HG03575 (cell line): ENCODE data around the gene NFIA.

Experiments
- ATAC-seq: cut with Tn5 transposase; IDR thresholded peaks from one replicate; pipeline ENCODE4 v1.9.1; 2021; ENCODE audit not compliant: unreplicated experiment, insufficient number of reproducible peaks, low FRiP score; ENCODE audit errors: extremely low read depth

The NFIA gene

DNA sequence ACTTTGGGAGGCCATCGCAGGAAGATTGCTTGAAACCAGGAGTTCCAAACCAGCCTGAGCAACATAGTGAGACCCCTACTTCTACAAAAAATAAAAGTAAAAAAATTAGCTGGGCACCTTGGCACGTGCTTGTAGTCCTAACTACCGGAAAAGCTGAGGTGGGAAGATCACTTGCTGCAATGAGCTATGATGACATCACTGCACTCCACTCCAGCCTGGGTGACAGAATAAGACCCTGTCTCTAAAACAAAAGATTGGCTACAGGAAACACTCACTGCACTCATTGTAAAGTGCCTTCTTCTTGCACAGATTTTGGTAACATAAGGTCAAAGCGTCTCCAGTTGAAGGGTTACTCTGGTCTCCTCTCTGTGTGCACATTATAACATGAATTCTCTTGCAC is 336.8 kb downstream of the NFIA start:
- no peak for ATAC-seq

DNA sequence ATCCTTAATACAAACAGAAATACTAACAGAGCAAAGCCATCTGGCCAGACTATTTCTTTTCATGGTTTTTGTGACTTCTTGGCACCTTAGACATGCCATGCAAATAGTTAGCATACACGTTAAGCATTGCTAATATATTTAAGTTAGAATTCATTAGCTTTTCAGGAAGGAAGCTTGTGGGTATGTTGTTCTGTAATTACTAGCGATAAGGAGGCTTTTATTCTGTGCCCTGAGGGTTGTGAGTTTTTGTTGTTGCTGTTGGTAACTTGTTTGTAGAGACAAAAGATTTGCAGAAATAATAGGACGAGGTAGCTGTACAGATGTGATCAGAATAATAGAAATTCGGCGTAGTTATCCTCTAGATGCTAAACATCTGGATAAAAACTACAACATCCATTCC is 337.3 kb downstream of the NFIA start:
- no peak for ATAC-seq

DNA sequence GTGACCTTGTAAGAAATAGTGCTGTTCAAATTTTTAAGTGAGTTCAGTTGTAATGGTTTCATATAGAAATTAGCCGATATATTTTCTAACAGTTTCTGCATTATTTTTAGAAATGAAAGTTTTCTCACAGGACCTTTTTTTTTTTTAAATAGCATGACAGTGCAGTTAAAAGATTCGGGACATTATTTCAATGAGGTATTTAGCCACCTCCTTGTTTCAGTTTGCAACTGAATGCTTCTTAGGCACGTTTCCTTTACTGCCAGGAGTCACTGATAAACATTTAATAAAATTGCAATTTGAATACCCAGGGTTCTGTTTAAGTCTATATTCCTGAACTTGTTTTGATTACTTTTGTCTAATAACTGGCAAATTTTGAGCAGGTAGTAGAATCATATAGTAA is 337.9 kb downstream of the NFIA start:
- ATAC-seq, result no peak

DNA sequence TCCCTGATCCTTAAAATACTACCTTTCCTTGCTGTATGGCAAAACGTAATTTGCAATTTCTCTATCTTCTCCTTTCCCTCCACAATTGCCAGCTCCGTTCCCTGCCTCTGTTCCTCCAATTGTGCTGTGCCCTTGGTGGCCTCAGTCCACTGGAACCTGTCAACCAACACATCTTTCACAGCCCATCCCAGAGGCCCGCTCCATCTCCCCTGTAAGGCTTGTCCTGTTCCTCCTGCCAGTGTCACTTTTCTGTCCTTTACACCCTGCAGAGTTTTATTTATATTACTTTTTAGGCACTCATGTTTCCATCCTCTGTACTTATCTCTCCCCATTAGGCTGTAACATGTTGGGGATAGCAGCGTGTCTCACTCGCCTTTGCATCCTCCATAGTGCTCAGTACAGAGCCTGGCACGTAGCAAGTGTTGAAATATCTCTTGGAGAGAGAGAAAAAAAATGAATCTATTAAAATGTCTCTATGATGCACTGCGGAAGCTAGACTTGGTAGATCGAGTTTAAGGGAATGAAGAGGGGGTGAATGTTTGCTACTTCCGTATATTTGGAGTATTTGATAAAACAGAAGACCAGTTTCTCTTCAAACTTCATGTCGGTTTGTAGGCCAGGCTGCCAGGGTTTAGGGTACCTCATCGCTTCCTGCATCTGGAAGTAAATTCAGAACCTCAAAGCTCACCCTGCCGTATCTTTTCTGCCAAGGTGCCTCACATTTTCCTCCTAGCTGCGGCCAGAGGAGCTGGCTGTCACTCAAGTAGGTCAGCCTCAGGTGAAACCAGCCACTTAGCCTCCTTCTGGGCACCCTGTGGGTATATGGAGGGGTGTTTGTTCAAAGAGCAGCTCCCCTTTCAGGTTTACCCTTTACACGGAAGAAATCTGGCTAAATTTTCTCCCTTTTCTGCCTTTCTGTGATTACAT is 338.8 kb downstream of the NFIA start:
- no peak for ATAC-seq

DNA sequence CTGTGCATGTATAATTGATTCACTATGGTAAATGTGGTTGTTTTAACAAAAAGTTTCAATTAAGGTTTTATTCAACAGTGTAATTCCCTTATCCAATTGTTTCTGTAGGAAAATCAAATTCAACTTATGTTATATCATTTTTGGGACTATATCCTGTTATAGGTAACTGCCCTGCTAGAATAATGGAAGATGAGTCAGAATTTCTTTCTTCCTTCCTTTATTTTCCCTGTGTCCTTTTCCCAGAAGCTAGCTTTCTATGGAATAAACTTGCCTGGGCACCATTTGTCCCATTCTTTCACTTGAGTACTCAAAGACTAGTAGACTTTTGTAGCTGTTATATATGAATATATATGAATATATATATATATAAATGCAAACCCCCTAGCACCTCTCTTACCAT is 341.3 kb downstream of the NFIA start:
- ATAC-seq, result no peak

DNA sequence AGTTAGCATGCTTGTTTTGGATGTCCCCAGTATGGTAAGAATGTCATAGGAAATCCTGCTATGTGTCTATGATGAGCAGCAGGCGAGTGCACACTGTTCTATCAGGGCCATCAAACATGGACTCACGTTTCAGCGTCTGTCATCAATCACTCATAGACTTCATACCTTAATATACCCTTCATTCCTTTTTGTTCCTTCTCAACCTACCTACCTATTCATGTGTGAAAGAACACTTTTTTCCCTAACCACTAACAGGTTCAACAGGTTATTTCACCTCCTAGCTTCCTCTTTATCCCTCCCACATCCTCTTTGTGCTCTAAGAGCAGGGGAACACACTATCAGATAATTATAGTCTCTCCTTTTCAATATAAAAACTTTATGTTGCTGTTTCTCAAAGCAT is 342.0 kb downstream of the NFIA start:
- ATAC-seq, result no peak

DNA sequence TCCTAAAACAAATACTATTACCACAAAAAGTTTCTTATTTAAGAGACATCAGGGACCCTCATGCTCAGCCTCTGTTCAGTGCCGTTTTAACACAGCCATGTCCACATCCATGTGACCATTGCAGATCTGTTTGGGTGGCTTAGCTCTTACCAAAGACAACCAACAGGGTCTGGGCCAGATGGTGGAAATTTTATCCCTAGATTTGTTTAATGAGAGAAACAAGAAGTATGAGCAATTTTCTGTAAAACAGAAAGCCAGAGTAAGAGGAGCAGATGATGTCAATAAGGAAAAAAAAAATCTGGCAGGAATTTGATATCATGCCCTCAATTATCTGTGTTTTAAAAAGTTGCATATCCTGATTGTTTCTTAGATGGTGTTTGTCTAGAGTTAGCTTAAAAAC is 342.7 kb downstream of the NFIA start:
- ATAC-seq, result no peak

DNA sequence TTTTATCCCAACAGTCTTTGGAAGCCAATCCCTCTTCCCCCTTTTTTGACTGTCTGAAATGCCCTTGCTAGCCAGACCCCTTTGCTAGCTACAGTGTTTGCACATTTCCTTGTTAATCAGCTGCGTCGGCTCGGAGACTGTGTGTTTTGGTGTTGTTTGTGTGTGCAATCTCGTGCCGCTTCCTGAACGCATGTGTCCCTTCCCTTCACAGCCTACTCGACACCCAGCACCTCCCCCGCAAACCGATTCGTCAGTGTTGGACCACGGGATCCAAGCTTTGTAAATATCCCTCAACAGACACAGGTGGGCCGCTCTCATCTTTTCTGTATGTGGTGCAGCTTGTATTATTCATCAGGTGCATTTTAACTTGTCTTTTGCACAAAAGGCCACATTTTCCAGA is 343.9 kb downstream of the NFIA start:
- no peak for ATAC-seq

DNA sequence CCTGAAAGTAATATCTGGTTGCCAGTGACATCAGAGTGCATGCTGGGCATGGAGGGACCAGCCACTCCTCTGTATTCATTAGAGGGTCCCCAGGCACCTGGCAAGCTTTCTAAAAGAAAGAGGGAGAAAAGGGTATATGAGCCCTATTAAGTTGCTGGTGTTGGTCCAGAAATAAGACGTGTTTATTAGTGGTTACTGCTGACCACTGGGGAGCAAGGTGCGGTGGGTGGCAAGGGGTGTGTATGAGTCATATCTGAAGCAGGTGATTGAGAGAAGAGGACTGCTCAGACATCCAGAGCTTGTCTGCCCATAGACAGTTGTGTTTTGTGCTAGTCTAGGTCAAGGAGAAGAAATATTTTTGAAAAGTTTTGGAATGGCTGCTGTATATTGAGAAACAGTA is 344.5 kb downstream of the NFIA start:
- no peak for ATAC-seq

DNA sequence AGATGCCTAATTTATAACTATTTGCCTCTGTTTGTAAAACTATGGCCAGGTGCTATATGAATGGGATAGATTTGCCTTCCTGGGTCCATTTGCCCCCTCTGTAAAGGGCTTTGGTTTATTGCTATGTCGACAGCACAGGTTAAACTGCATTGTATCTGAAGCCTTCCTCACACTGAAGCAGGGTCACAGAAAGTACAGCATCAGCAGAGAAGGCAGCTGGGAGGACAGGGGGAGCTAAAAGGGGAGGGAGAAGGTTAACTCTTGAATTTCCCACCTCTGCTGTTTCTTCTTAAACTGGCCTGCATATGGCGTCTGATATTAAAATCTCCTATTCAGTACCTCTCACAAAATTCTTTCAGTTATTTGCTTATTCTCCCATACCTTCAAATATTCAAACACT is 345.1 kb downstream of the NFIA start:
- no peak for ATAC-seq

DNA sequence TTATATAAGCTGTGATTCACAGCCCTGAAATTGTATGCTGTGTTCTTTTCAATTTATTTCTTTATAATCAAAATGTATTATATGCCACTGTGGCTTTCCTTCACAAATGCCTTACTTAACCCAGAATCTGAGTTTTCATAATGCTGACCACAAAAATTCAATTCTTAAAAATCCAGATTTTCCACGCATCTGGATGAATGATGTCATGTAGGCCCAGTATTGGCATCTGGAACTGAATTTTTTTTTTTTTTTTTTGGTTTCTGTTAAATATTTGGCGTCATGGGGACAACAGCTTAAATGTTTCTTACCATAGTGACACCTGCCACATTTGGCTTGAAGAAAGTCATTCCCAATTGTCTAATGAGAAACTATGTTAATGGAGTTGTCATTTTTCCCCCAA is 345.8 kb downstream of the NFIA start:
- no peak for ATAC-seq

DNA sequence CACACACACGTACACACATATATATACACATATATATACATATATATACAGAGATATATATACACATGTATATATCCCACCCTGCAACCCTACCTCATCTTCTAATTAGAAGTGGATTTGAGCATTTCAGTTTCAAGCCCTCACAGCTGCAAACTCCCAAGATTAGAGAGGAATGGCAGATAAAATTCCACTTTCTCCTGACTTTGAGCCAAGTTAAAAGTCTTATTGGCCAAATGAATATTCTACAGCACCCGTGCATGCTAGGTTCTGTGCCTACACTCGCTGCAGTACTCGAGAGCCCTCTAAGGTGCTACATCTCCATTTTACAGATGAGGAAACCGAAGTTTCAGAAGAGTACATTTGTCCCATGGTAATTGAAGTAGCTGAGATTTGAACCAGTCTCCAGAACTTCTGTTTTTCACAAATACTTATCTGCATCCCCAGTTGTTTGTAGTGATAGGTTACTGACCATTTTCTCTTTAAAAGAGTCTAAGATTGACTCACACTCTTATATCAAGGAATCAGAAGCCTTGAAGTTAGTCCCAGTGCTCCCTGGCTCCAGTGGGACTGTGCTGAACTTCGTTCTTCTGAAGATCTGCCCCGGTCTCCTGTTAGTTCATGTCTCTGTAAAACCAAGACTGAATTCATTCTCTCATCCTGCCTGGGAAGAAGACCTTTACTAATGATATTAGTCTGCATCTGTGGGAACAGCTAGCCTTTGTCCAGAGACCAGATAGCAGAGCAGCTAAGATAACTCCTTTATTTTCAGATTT is 350.4 kb downstream of the NFIA start:
- no peak for ATAC-seq

DNA sequence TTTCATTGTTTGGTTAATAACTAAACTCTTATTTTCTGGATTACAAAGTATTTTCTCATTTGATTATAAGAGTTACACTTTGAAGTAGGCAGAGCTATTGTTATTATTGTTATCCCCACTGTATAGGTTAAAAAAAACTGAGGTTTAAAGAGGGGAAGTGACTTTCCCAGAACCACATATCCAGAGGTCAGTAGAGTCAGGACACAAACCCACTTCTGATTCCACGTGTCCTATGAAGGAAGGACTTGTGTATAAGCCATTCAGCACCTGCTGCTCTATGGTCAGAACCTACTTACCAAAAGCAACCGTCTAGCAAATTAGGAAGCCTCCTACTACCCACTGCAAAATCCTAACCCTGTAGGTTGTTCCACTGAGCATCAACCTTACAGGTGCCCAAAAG is 351.3 kb downstream of the NFIA start:
- no peak for ATAC-seq

DNA sequence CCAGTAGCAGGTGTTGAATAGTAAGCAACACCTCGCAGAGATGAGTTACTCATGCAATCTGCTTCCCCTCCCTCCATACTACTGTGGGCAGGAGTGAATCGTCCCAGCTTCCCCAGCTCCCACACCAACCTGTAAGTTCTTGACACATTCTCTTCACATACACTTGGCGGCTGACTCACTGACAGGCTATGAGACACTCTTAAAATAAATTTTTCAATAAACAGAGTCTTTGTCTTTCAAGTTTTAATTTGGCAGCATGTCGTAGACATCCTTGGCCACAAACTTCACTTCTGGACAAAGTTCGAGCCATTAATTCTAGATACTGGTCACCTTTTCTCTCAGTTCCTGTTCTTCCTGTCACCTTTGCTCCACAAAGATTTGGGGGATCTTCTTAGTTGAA is 351.9 kb downstream of the NFIA start:
- ATAC-seq, result no peak

DNA sequence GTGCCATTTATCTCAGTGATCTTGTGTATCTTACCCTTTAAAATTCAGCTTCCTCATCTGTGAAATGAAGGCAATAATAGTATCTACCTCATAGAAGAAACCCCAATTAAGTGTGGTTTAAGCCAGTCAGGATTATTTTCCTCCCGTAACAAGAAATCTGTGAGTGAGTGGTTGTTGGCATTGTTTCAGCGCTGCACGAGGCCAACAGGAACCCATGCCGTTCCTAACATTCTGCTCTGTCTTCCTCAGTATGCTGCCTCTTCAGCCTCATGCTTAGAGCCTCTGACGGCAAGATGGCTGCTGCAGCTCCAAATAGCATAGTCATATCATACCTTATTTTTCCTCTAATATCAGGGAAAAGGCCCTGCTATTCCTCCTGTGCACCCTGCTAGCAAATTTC is 352.9 kb downstream of the NFIA start:
- ATAC-seq, result no peak

DNA sequence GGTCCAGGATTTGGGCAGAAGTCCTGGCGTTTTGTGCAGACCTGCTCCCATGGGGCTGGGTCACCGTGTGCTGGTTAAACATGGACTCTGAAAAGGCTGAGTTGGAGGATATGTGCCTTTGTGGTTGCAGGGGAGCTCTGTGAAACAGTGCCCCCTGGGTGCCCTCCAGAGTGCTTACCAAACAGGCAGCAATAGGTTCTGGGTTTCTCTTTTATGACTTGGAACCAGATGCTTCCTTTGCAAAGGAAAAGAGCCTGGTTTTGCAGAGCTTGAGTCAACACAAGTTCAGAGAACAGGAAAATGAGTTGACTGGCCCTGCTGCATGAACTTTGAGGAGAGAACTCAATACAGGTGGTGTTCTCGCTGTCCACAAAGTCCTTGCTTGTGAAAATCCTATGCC is 353.7 kb downstream of the NFIA start:
- no peak for ATAC-seq

DNA sequence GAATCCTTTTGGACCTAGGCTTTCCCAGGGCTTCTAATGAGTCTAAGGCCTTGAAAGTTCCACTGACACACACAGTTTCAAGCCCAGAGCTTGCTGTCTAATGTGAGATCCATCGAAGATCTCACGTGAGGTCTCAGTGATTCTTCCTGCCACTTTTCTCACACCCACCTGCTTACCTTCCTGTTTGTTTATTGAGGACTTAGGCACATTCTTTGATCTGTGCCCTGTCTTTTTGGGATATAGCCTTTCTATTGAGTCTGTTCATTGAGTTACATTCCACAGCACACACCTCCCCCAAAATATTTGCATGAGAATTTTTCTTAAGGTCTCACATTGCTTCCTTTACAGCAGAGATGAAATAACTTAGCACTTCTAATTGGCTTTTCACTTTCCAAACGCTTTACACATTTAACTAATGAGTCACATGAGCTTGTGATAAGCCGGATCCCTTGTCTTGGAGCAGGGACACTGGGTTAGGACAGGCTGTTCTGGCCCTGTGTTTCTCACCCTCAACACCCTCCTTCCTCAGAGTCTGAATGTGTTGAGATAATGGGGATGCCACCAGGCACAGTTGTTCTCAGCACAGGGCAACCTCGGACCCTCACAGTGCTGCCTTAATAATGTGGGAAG is 354.2 kb downstream of the NFIA start:
- ATAC-seq, result no peak

DNA sequence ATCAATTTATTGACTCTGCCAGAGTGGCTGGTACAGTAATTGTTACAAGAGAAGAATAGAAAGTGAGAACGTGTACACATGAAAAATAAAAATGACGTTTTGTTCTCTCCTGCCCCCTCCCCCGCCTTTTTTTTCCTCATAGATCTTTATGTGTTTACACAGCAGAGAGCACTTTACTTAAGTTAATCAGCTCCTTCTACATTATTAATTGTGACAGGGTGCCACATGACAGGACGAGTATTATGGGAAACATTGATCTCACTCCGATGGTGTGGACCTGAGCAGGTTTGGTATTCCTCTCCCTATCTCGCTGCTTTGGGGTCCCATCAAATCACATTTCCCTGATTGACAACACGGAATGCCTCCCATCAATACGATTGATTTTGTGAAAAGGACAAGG is 356.9 kb downstream of the NFIA start:
- no peak for ATAC-seq

DNA sequence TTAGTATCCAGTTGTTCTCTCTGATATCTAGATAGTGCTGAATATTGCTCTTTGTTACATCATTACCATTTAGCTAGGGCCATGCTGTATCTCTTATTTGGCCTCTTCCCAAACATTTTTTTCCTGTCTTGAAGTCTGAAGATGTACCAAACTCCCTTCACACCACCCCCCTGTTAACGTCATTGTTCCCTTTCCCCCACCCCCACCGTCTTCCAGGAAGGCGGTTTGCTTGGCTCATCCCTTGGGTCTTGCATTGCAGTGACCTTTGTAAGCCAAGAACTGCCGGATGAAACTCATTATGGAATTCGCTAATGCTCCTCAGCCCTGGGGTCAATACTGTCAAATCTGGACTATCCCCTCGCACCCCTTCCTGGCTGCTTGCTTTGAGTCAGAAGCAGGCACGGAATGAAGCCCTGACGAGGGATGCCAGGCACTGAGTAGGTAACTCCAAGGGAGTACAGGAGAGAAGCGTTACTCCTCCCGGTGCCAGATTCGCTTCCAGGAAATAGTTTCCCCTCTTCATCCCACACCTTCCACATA is 359.4 kb downstream of the NFIA start:
- ATAC-seq, result no peak

DNA sequence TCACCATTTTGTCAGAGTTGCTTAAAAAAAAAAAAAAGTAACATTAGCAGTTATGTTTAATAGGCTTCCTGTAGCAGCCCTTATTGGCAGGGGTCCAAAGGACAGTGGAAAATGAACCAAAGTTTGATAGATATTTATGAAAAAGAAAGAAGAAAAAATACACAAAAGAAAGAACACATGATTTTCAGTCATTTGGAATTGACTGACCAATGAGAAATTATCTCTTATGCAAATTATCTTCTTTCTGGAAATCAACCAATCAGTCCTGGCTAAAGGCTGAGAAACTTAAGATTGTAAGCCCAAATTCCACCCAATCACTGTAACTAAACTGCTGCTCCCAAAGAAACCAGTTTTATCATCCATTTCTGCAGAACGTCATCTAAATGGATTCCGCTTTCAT is 360.2 kb downstream of the NFIA start:
- ATAC-seq, result no peak
